H1 (cell line): ENCODE measurements around the gene CELF5. TPM values are rescaled to one million over a fixed set of nuclear protein-coding genes. Genes with fewer than 3 reads are reported as not detected.

Experiments used
- ATF3 ChIP-seq: IDR thresholded peaks from 2 replicates; pipeline ENCODE4 v1.6.1; 2011; ENCODE audit warnings: low read depth, mild to moderate bottlenecking, low read length; ENCODE audit not compliant: insufficient read depth
- BRCA1 ChIP-seq: IDR thresholded peaks from 2 replicates; pipeline ENCODE4 v1.6.1; 2012; ENCODE audit warnings: low read depth, low read length, improper control_type of control experiment
- CHD7 ChIP-seq: fragments of 300-600 bp; sonication (generic); IDR thresholded peaks from 2 replicates; pipeline ENCODE4 v1.7.1; 2012; ENCODE audit warnings: low read length, moderate library complexity, mild to moderate bottlenecking, inconsistent platforms; ENCODE audit not compliant: insufficient replicate concordance
- HDAC2 ChIP-seq, 2 experiments: fragments of 300-600 bp in 1 of 2; sonication (generic) in 1 of 2; IDR thresholded peaks; 2 replicates each; pipeline ENCODE4 v1.6.1; 2011 to 2012; ENCODE audit warnings: low read depth in 2 of 2, low read length in 2 of 2, mild to moderate bottlenecking in 2 of 2, moderate library complexity in 2 of 2, borderline replicate concordance in 1 of 2, inconsistent platforms in 1 of 2
- POLR2A ChIP-seq, 2 experiments: IDR thresholded peaks; 1 replicate in 1 of 2; 2 replicates in 1 of 2; pipeline ENCODE4 v1.6.1; 2011; ENCODE audit warnings: low read depth in 2 of 2, low read length in 2 of 2, mild to moderate bottlenecking in 2 of 2; ENCODE audit errors: control extremely low read depth in 1 of 2
- RAD21 ChIP-seq, 2 experiments: IDR thresholded peaks in 1 of 2; conservative IDR thresholded peaks in 1 of 2; 2 replicates each; pipeline ENCODE4 v1.6.1; 2011; ENCODE audit warnings: low read depth in 2 of 2, low read length in 2 of 2, improper control_type of control experiment in 1 of 2, inconsistent platforms in 1 of 2, mild to moderate bottlenecking in 1 of 2, moderate library complexity in 1 of 2
- SP2 ChIP-seq: IDR thresholded peaks from 2 replicates; pipeline ENCODE4 v1.6.1; 2012; ENCODE audit warnings: mild to moderate bottlenecking, low read length, inconsistent platforms
- TEAD4 ChIP-seq: IDR thresholded peaks from 2 replicates; pipeline ENCODE4 v1.6.1; 2012; ENCODE audit warnings: low read depth, low read length, inconsistent platforms, mixed read lengths
- polyA plus RNA-seq, 7 experiments: library from polyadenylated mRNA; depleted of rRNA in 3 of 7; stranded (reverse) in 5 of 7; unstranded in 2 of 7; fragments of >200 nt in 5 of 7; fragments of 200-250 nt in 2 of 7; gene quantifications; 1 replicate in 5 of 7; 2 replicates in 1 of 7; 4 replicates in 1 of 7; pipeline versions ENCODE4 v1.2.1 to v1.2.3, GENCODE V29; 2011 to 2013; ENCODE audit warnings: missing spikeins in 2 of 7, mixed read lengths in 2 of 7
- total RNA-seq: library from RNA; stranded (reverse); fragmentation: NEBNext Ultra II Directional; extraction: Animal tissue kit (Norgen Biotek cat#: 25700); gene quantifications from 2 replicates; pipeline ENCODE4 v1.2.1, GENCODE V29; 2021

Gene CELF5
- total and polyA plus RNA-seq, 2 of the 8 experiments (the other 6 are each of a cell fraction or from before 2014, with no cell fraction given) = 9.8 to 15.0 TPM

- TF ChIP-seq CHD7 (no peak), TEAD4 (no peak), SP2 (no peak), POLR2A (IDR thresholded peaks at IDR 0.05; ENCODE audit: control extremely low read depth in 1 of 2, low read depth in 2 of 2, low read length in 2 of 2) (no peak), HDAC2 (IDR thresholded peaks at IDR 0.05; ENCODE audit: borderline replicate concordance in 1 of 2, low read depth in 2 of 2, low read length in 2 of 2) (no peak), BRCA1 (no peak), RAD21 (IDR thresholded peaks at IDR 0.05 in 1 of 2, conservative IDR thresholded peaks at IDR 0.05 in 1 of 2; ENCODE audit: low read depth in 2 of 2, low read length in 2 of 2) (no peak), ATF3 (no peak)
Measured at GRCh38 chr19:3229888-3230496, 5.5 kb downstream of the CELF5 start (continued).
